K562 (cell line): Measurements from ENCODE around the gene TARBP1. TPM values are rescaled to one million over a fixed set of nuclear protein-coding genes. Genes with fewer than 3 reads are reported as not detected.

Source experiments
- BRF1 ChIP-seq: IDR thresholded peaks from 3 replicates; pipeline ENCODE4 v1.6.1; 2011; ENCODE audit warnings: borderline replicate concordance, mild to moderate bottlenecking; ENCODE audit not compliant: insufficient read length; ENCODE audit errors: extremely low read depth
- E2F3 ChIP-seq: fragments of 250-450 bp; sonication (Bioruptor Pico); IDR thresholded peaks from 2 replicates; pipeline ENCODE4 v1.4.0; 2020; ENCODE audit warnings: mild to moderate bottlenecking
- ETV6 ChIP-seq, 3 experiments: fragments of 150-350 bp in 1 of 3; sonication (generic) in 1 of 3; formaldehyde crosslinking in 1 of 3; IDR thresholded peaks; 2 replicates each; pipeline versions ENCODE4 v1.6.1 to v1.8.0; 2014 to 2022; ENCODE audit warnings: borderline replicate concordance in 2 of 3, low read depth in 2 of 3, antibody characterized with exemption in 1 of 3, low read length in 1 of 3, mild to moderate bottlenecking in 1 of 3, missing genetic modification reagents in 1 of 3
- ILF3 ChIP-seq: fragments of 450-650 bp; IDR thresholded peaks from 2 replicates; pipeline ENCODE4 v1.6.1; 2018; ENCODE audit warnings: antibody characterized with exemption, mild to moderate bottlenecking, moderate library complexity, borderline replicate concordance
- MAZ ChIP-seq, 2 experiments: fragments of 450-650 bp in 1 of 2; sonication (generic) in 1 of 2; formaldehyde crosslinking; IDR thresholded peaks in 1 of 2; conservative IDR thresholded peaks in 1 of 2; 2 replicates each; pipeline versions ENCODE4 v1.4.0 to v1.5.0; 2020; ENCODE audit warnings: mild to moderate bottlenecking in 1 of 2, missing genetic modification reagents in 1 of 2
- MCM3 ChIP-seq: fragments of 450-650 bp; IDR thresholded peaks from 2 replicates; pipeline ENCODE4 v1.6.1; 2016
- NFIC ChIP-seq: fragments of 450-650 bp; IDR thresholded peaks from 2 replicates; pipeline ENCODE4 v1.6.1; 2017; ENCODE audit warnings: mild to moderate bottlenecking, inconsistent platforms
- OTX1 ChIP-seq: fragments of 450-650 bp; formaldehyde crosslinking; IDR thresholded peaks from 2 replicates; pipeline ENCODE4 v1.4.0; 2022; ENCODE audit warnings: mild to moderate bottlenecking
- POLR2H ChIP-seq: IDR thresholded peaks from 2 replicates; pipeline ENCODE4 v1.6.1; 2016; ENCODE audit warnings: missing genetic modification characterization, low read depth, mild to moderate bottlenecking, control low read depth, missing compliant biosample characterization, moderate library complexity
- RNF2 ChIP-seq: sonication (generic); IDR thresholded peaks from 2 replicates; pipeline ENCODE4 v1.6.1; 2016
- SOX6 ChIP-seq: fragments of 450-650 bp; IDR thresholded peaks from 2 replicates; pipeline ENCODE4 v1.6.1; 2014; ENCODE audit warnings: mild to moderate bottlenecking
- SRSF1 ChIP-seq: fragments of 200-400 bp; formaldehyde crosslinking; IDR thresholded peaks from 2 replicates; pipeline ENCODE4 v1.6.1; 2017; ENCODE audit warnings: mild to moderate bottlenecking, low read depth, low read length, moderate library complexity
- ZNF766 ChIP-seq: fragments of 200-800 bp; sonication (Bioruptor generic); conservative IDR thresholded peaks from 2 replicates; pipeline ENCODE4 v1.6.1; 2016; ENCODE audit warnings: missing genetic modification characterization, missing compliant biosample characterization
- ZSCAN32 ChIP-seq: fragments of 450-650 bp; formaldehyde crosslinking; IDR thresholded peaks from 2 replicates; pipeline ENCODE4 v1.4.0; 2020; ENCODE audit warnings: mild to moderate bottlenecking, moderate library complexity
- polyA plus RNA-seq, 8 experiments: library from polyadenylated mRNA; depleted of rRNA in 4 of 8; stranded (reverse) in 5 of 8; unstranded in 3 of 8; fragments of >200 nt; fragmentation: Nextera tagmentation in 2 of 8; fragmentation: Illumina TruSeq in 1 of 8; extraction: Ambion mirVana in 2 of 8; extraction: Trizol in 1 of 8; gene quantifications; 2 replicates each; pipeline versions ENCODE4 v1.2.1 to v1.2.3, GENCODE V29; 2011 to 2014; ENCODE audit warnings: inconsistent platforms in 1 of 8, missing spikeins in 1 of 8
- total RNA-seq, 7 experiments: library from RNA; depleted of rRNA in 6 of 7; stranded (reverse); fragments of >200 nt in 6 of 7; fragmentation: Illumina TruSeq in 2 of 7; extraction: Trizol in 2 of 7; gene quantifications; 2 replicates each; pipeline versions ENCODE4 v1.2.1 to v1.2.3, GENCODE V29; 2011 to 2021; ENCODE audit warnings: low replicate concordance in 1 of 7
- TF ChIP-seq, protein P1 (sequence below), 2 experiments: fragments of 150-350 bp in 1 of 2; IDR thresholded peaks; 2 replicates each; pipeline ENCODE4 v1.6.1; 2012 to 2016; ENCODE audit warnings: low read depth in 2 of 2, low read length in 2 of 2, mild to moderate bottlenecking in 1 of 2, moderate library complexity in 1 of 2
- TF ChIP-seq, protein P2 (sequence below): fragments of 450-650 bp; formaldehyde crosslinking; IDR thresholded peaks from 2 replicates; pipeline ENCODE4 v1.4.0; 2020; ENCODE audit warnings: mild to moderate bottlenecking, moderate library complexity
- TF ChIP-seq, protein P3 (sequence below), 2 experiments: fragments of 450-650 bp in 1 of 2; sonication (generic) in 1 of 2; formaldehyde crosslinking in 1 of 2; IDR thresholded peaks in 1 of 2; conservative IDR thresholded peaks in 1 of 2; 2 replicates each; pipeline versions ENCODE4 v1.6.1 to v1.8.1; 2016 to 2023; ENCODE audit warnings: mild to moderate bottlenecking in 2 of 2, moderate library complexity in 2 of 2, inconsistent platforms in 1 of 2, missing genetic modification reagents in 1 of 2
- TF ChIP-seq, protein P4 (sequence below): IDR thresholded peaks from 2 replicates; pipeline ENCODE4 v1.6.1; 2012; ENCODE audit warnings: low read depth, low read length, improper control_type of control experiment, borderline replicate concordance

Gene TARBP1
- total and polyA plus RNA-seq, 9 of the 15 experiments (the other 6 are each of a cell fraction or from before 2014, with no cell fraction given), result 8.8 to 48.0 (median 22.9) TPM

DNA sequence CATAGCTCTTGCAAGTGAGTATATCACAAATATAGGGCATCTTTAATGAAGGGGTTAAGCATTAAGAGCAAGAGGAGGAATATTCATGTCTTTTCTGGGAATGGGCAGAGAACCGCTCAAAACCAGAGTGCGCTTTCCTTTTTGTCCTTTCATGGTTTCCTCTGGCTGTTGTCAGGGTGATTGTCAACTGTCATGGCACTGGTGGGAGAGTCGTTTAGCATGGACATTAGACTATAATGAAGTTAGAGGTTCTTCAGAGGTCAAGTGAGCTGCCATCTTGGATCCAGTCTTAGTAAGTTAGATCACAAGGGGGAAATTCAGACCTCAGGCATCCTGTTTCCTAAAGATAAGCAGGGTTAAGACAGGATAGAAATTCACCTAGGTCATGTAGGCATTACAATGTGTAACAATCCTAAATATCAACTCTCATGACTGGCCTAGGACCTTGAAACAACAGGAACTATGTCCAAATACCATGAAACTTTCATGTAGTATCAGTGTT is 117.8 kb downstream of the TARBP1 start (continued):
- TF ChIP-seq NFIC (no peak), E2F3 (CRISPR knock-in tag) (no peak), MAZ (CRISPR knock-in tag; conservative IDR thresholded peaks at IDR 0.05 in 1 of 2, IDR thresholded peaks at IDR 0.05 in 1 of 2) (peak in 1 of 2 experiments; percentile 59; a peak in 1 of 4 replicates), RNF2 (peak; percentile 57; the same call in 1 of the 2 replicates), POLR2H (tag) (peak; percentile 52; the same call in 1 of the 2 replicates), ZNF766 (CRISPR knock-in tag) (peak; percentile 92), BRF1 (no peak), ETV6 (IDR thresholded peaks at IDR 0.05; ENCODE audit: borderline replicate concordance in 1 of 2, low read depth in 2 of 2, low read length in 1 of 2) (no peak), ETV6 (CRISPR knock-in tag; IDR thresholded peaks at IDR 0.05; ENCODE audit: borderline replicate concordance) (no peak), ILF3 (no peak), SRSF1 (no peak), SOX6 (peak; percentile 62; the same call in 1 of the 2 replicates), MCM3 (no peak), ZSCAN32 (CRISPR knock-in tag) (no peak), OTX1 (CRISPR knock-in tag) (0 out of 2 replicates have a peak, but pooled peaks have one; percentile 2)
- TF ChIP-seq, protein P1, sequence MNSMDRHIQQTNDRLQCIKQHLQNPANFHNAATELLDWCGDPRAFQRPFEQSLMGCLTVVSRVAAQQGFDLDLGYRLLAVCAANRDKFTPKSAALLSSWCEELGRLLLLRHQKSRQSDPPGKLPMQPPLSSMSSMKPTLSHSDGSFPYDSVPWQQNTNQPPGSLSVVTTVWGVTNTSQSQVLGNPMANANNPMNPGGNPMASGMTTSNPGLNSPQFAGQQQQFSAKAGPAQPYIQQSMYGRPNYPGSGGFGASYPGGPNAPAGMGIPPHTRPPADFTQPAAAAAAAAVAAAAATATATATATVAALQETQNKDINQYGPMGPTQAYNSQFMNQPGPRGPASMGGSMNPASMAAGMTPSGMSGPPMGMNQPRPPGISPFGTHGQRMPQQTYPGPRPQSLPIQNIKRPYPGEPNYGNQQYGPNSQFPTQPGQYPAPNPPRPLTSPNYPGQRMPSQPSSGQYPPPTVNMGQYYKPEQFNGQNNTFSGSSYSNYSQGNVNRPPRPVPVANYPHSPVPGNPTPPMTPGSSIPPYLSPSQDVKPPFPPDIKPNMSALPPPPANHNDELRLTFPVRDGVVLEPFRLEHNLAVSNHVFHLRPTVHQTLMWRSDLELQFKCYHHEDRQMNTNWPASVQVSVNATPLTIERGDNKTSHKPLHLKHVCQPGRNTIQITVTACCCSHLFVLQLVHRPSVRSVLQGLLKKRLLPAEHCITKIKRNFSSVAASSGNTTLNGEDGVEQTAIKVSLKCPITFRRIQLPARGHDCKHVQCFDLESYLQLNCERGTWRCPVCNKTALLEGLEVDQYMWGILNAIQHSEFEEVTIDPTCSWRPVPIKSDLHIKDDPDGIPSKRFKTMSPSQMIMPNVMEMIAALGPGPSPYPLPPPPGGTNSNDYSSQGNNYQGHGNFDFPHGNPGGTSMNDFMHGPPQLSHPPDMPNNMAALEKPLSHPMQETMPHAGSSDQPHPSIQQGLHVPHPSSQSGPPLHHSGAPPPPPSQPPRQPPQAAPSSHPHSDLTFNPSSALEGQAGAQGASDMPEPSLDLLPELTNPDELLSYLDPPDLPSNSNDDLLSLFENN (IDR thresholded peaks at IDR 0.05; ENCODE audit: low read depth in 2 of 2, low read length in 2 of 2), result peak in 1 of 2 experiments; percentile 61; a peak in 1 of 4 replicates
- TF ChIP-seq, protein P2, sequence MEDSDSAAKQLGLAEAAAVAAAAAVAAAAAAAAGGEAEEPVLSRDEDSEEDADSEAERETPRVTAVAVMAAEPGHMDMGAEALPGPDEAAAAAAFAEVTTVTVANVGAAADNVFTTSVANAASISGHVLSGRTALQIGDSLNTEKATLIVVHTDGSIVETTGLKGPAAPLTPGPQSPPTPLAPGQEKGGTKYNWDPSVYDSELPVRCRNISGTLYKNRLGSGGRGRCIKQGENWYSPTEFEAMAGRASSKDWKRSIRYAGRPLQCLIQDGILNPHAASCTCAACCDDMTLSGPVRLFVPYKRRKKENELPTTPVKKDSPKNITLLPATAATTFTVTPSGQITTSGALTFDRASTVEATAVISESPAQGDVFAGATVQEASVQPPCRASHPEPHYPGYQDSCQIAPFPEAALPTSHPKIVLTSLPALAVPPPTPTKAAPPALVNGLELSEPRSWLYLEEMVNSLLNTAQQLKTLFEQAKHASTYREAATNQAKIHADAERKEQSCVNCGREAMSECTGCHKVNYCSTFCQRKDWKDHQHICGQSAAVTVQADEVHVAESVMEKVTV (CRISPR knock-in tag), result no peak
- TF ChIP-seq, protein P3, sequence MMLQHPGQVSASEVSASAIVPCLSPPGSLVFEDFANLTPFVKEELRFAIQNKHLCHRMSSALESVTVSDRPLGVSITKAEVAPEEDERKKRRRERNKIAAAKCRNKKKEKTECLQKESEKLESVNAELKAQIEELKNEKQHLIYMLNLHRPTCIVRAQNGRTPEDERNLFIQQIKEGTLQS (IDR thresholded peaks at IDR 0.05), result no peak
- TF ChIP-seq, protein P3 (CRISPR knock-in tag; conservative IDR thresholded peaks at IDR 0.05), result no peak
- TF ChIP-seq, protein P4, sequence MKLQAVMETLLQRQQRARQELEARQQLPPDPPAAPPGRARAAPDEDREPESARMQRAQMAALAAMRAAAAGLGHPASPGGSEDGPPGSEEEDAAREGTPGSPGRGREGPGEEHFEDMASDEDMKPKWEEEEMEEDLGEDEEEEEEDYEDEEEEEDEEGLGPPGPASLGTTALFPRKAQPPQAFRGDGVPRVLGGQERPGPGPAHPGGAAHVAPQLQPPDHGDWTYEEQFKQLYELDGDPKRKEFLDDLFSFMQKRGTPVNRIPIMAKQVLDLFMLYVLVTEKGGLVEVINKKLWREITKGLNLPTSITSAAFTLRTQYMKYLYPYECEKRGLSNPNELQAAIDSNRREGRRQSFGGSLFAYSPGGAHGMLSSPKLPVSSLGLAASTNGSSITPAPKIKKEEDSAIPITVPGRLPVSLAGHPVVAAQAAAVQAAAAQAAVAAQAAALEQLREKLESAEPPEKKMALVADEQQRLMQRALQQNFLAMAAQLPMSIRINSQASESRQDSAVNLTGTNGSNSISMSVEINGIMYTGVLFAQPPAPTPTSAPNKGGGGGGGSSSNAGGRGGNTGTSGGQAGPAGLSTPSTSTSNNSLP, result no peak
